Neural cell (in vitro differentiated cells): Measurements from ENCODE around the gene MED16. TPM values are rescaled to one million over a fixed set of nuclear protein-coding genes. Genes with fewer than 3 reads are reported as not detected.

Experiments used
- H2AFZ ChIP-seq: fragments of 200-600, 300-800 bp; sonication (generic), shearing (Covaris generic); 2 replicates; pipeline ENCODE4 v1.6.0; 2014; ENCODE audit warnings: low read depth, mild to moderate bottlenecking, antibody characterized with exemption, low read length, moderate library complexity
- H3F3A ChIP-seq: fragments of 200-600 bp; shearing (Covaris generic); 2 replicates; pipeline ENCODE4 v1.6.1; 2016; ENCODE audit warnings: mild to moderate bottlenecking, moderate library complexity, mixed read lengths, antibody characterized with exemption, low read length; ENCODE audit not compliant: insufficient read depth, poor library complexity, severe bottlenecking
- H3K27ac ChIP-seq: fragments of 200-600, 300-800 bp; sonication (generic), shearing (Covaris generic); 2 replicates; pipeline ENCODE4 v1.5.1; 2014; ENCODE audit warnings: mild to moderate bottlenecking, low read length, moderate library complexity
- H3K27me3 ChIP-seq: fragments of 300-800, 200-600 bp; sonication (generic), shearing (Covaris generic); 2 replicates; pipeline ENCODE4 v1.6.0; 2014; ENCODE audit warnings: mild to moderate bottlenecking, low read depth, low read length, moderate library complexity; ENCODE audit not compliant: insufficient read depth
- H3K36me3 ChIP-seq: fragments of 300-800, 200-600 bp; sonication (generic), shearing (Covaris generic); 2 replicates; pipeline ENCODE4 v1.5.1; 2014; ENCODE audit warnings: mild to moderate bottlenecking, antibody characterized with exemption, low read length, moderate library complexity; ENCODE audit not compliant: insufficient read depth
- H3K4me2 ChIP-seq: fragments of 300-800, 200-600 bp; sonication (generic), shearing (Covaris generic); 2 replicates; pipeline ENCODE4 v1.6.0; 2014; ENCODE audit warnings: mild to moderate bottlenecking, low read length
- H3K4me3 ChIP-seq: fragments of 300-800, 200-600 bp; sonication (generic), shearing (Covaris generic); 2 replicates; pipeline ENCODE4 v1.5.1; 2014; ENCODE audit warnings: mild to moderate bottlenecking, low read length, moderate library complexity
- H3K79me2 ChIP-seq: fragments of 200-600 bp; shearing (Covaris generic); replicated peaks from 2 replicates; pipeline ENCODE4 v1.6.0; 2014; ENCODE audit warnings: mild to moderate bottlenecking, low read length, moderate library complexity; ENCODE audit not compliant: insufficient read depth
- H3K9ac ChIP-seq: fragments of 300-800, 200-600 bp; sonication (generic), shearing (Covaris generic); 2 replicates; pipeline ENCODE4 v1.6.1; 2016; ENCODE audit warnings: mild to moderate bottlenecking, low read length, mixed read lengths
- H3K9me2 ChIP-seq: fragments of 200-600 bp; shearing (Covaris generic); 2 replicates; pipeline ENCODE4 v1.6.1; 2016; ENCODE audit warnings: mild to moderate bottlenecking, low read length, mixed read lengths; ENCODE audit not compliant: insufficient read depth
- H3K9me3 ChIP-seq: fragments of 200-600, 300-800 bp; sonication (generic), shearing (Covaris generic); 2 replicates; pipeline ENCODE4 v1.6.1; 2016; ENCODE audit warnings: mild to moderate bottlenecking, mixed run types, low read length, moderate library complexity, mixed read lengths
- H4K20me1 ChIP-seq: fragments of 200-600 bp; shearing (Covaris generic); 2 replicates; pipeline ENCODE4 v1.6.1; 2016; ENCODE audit warnings: mild to moderate bottlenecking, mixed run types; ENCODE audit not compliant: insufficient read depth
- CTCF ChIP-seq: fragments of 450-650 bp; IDR thresholded peaks from 2 replicates; pipeline ENCODE4 v1.5.1; 2014; ENCODE audit warnings: antibody characterized with exemption, mild to moderate bottlenecking, moderate library complexity; ENCODE audit not compliant: poor library complexity, severe bottlenecking
- EP300 ChIP-seq: fragments of 450-650 bp; conservative IDR thresholded peaks from 2 replicates; pipeline ENCODE4 v1.6.1; 2014; ENCODE audit warnings: antibody characterized with exemption, mild to moderate bottlenecking, moderate library complexity; ENCODE audit not compliant: poor library complexity, severe bottlenecking
- EZH2 ChIP-seq: fragments of 200-600, 300-800 bp; shearing (Covaris generic), sonication (generic); IDR thresholded peaks from 2 replicates; pipeline ENCODE4 v1.6.1; 2014; ENCODE audit warnings: antibody characterized with exemption, low read length, borderline replicate concordance, mild to moderate bottlenecking; ENCODE audit not compliant: insufficient read depth, poor library complexity, severe bottlenecking
- MXI1 ChIP-seq: fragments of 450-650 bp; conservative IDR thresholded peaks from 2 replicates; pipeline ENCODE4 v1.6.1; 2014; ENCODE audit warnings: antibody characterized with exemption, mild to moderate bottlenecking; ENCODE audit not compliant: poor library complexity, severe bottlenecking
- POLR2AphosphoS5 ChIP-seq: IDR thresholded peaks from 2 replicates; pipeline ENCODE4 v1.6.1; 2012
- RAD21 ChIP-seq: fragments of 450-650 bp; conservative IDR thresholded peaks from 2 replicates; pipeline ENCODE4 v1.6.1; 2014; ENCODE audit warnings: antibody characterized with exemption, mild to moderate bottlenecking, moderate library complexity
- REST ChIP-seq: IDR thresholded peaks from 2 replicates; pipeline ENCODE4 v1.6.1; 2012; ENCODE audit warnings: borderline replicate concordance
- SMC3 ChIP-seq: fragments of 450-650 bp; conservative IDR thresholded peaks from 2 replicates; pipeline ENCODE4 v1.6.1; 2014; ENCODE audit warnings: antibody characterized with exemption, mild to moderate bottlenecking, moderate library complexity; ENCODE audit not compliant: poor library complexity
- TAF1 ChIP-seq: IDR thresholded peaks from 2 replicates; pipeline ENCODE4 v1.6.1; 2012; ENCODE audit warnings: low read depth
- polyA plus RNA-seq: library from polyadenylated mRNA; depleted of rRNA; stranded (reverse); fragments of >200 nt; gene quantifications from 2 replicates; pipeline ENCODE4 v1.2.3, GENCODE V29; 2014

The MED16 gene
- polyA plus RNA-seq, 1 donor from 2014 or later: 13.3 TPM

GRCh38 chr19:926323-926588 is 33.3 kb upstream of the MED16 start:
- Histone ChIP-seq H3K36me3 (no peaks in the 10 kb centered on the region), H3K79me2 (peaks cover 11% of the 10 kb centered on the region)

GRCh38 chr19:925526-926322 is 32.7 kb upstream of the MED16 start, which contains the start of gene ARID3A:
Gene ARID3A (plus strand): TSS chr19:926035. CDS start chr19:929529, 3,494 bp downstream.
- peaks cover 11% of the 10 kb centered on the region for H3K79me2 ChIP-seq
- H3K27ac ChIP-seq: peak within 1 kb of the TSS; percentile 82
- TF ChIP-seq POLR2AphosphoS5 (peak; percentile 32), REST (peak; percentile 9), RAD21 (no peak), EZH2 (no peak), EP300 (no peak), SMC3 (no peak), TAF1 (no peak)

More at GRCh38 chr19:926323-926588, 33.3 kb upstream of the MED16 start:
- peak overlapping the region; percentile 85 for H3K9ac ChIP-seq
- peaks cover 2% of the 10 kb centered on the region for H3K27me3 ChIP-seq
- H3K9me2 ChIP-seq: no peaks in the 10 kb centered on the region
- H2AFZ ChIP-seq: no peak overlapping the region
- H3K4me2 ChIP-seq: no peak overlapping the region
- H3K27ac ChIP-seq: peak overlapping the region; percentile 60
- no peaks in the 10 kb centered on the region for H3F3A ChIP-seq
- no peaks in the 10 kb centered on the region for H4K20me1 ChIP-seq
- no peaks in the 10 kb centered on the region for H3K9me3 ChIP-seq
- peak overlapping the region; percentile 84 for H3K4me3 ChIP-seq
- no peak for TF ChIP-seq TAF1
- no peak for TF ChIP-seq CTCF
- no peak for TF ChIP-seq SMC3
- TF ChIP-seq MXI1: no peak
- TF ChIP-seq EZH2: no peak
- no peak for TF ChIP-seq REST
- TF ChIP-seq EP300: no peak
- TF ChIP-seq POLR2AphosphoS5: no peak
- TF ChIP-seq RAD21: no peak

More at GRCh38 chr19:925526-926322, 32.7 kb upstream of the MED16 start, which contains the start of gene ARID3A:
- Histone ChIP-seq H2AFZ (peak within 1 kb of the TSS; percentile 40), H3K9ac (peak within 1 kb of the TSS; percentile 85), H3F3A (no peaks in the 10 kb centered on the region), H3K9me2 (no peaks in the 10 kb centered on the region), H3K36me3 (no peaks in the 10 kb centered on the region), H3K27me3 (peaks cover 7% of the 10 kb centered on the region), H4K20me1 (no peaks in the 10 kb centered on the region), H3K4me2 (no peak within 1 kb of the TSS), H3K9me3 (no peaks in the 10 kb centered on the region), H3K4me3 (peak within 1 kb of the TSS; percentile 84)
